SU-DHL-6 (cell line): Measurements from ENCODE around the gene SCT.

ENCODE experiments used
- H2AFZ ChIP-seq: fragments of 200-600 bp; sonication (generic); 2 replicates; pipeline ENCODE4 v1.6.1; 2014; ENCODE audit warnings: low read depth, mild to moderate bottlenecking, moderate library complexity, mixed read lengths, antibody characterized with exemption, low read length; ENCODE audit not compliant: severe bottlenecking
- H3F3A ChIP-seq: fragments of 200-600 bp; shearing (Covaris generic); 2 replicates; pipeline ENCODE4 v1.6.0; 2016; ENCODE audit warnings: antibody characterized with exemption, mild to moderate bottlenecking; ENCODE audit not compliant: insufficient read depth
- H3K27ac ChIP-seq: fragments of 200-600 bp; sonication (generic); 2 replicates; pipeline ENCODE4 v1.5.1; 2016; ENCODE audit warnings: low read depth, mild to moderate bottlenecking, low read length, moderate library complexity, mixed read lengths
- H3K27me3 ChIP-seq: fragments of 200-600 bp; sonication (generic), shearing (Covaris generic); 2 replicates; pipeline ENCODE4 v1.6.0; 2014; ENCODE audit warnings: mild to moderate bottlenecking, low read length
- H3K36me3 ChIP-seq: fragments of 200-600 bp; sonication (generic); 2 replicates; pipeline ENCODE4 v1.6.1; 2014; ENCODE audit warnings: mild to moderate bottlenecking, low read length, mixed read lengths
- H3K4me2 ChIP-seq: fragments of 300-600, 200-600 bp; shearing (Covaris generic), sonication (generic); 2 replicates; pipeline ENCODE4 v1.6.0; 2014; ENCODE audit warnings: low read length, low read depth, mild to moderate bottlenecking; ENCODE audit not compliant: poor library complexity, severe bottlenecking
- H3K4me3 ChIP-seq: fragments of 200-600 bp; sonication (generic); 2 replicates; pipeline ENCODE4 v1.5.1; 2014; ENCODE audit warnings: antibody characterized with exemption, low read length, mild to moderate bottlenecking, mixed read lengths; ENCODE audit not compliant: insufficient read depth, poor library complexity, severe bottlenecking
- H3K79me2 ChIP-seq: fragments of 200-600 bp; sonication (generic); 2 replicates; pipeline ENCODE4 v1.6.1; 2014; ENCODE audit warnings: mild to moderate bottlenecking, low read length, moderate library complexity; ENCODE audit not compliant: insufficient read depth
- H3K9ac ChIP-seq: fragments of 200-600 bp; sonication (generic); 2 replicates; pipeline ENCODE4 v1.7.0; 2014; ENCODE audit warnings: mild to moderate bottlenecking, low read length
- H3K9me2 ChIP-seq: fragments of 200-600 bp; sonication (generic); replicated peaks from 2 replicates; pipeline ENCODE4 v1.6.1; 2014; ENCODE audit warnings: low read length; ENCODE audit not compliant: insufficient read depth
- H3K9me3 ChIP-seq: fragments of 200-600 bp; sonication (generic); 2 replicates; pipeline ENCODE4 v1.6.1; 2014; ENCODE audit warnings: low read length, mixed read lengths; ENCODE audit not compliant: insufficient read depth
- H4K20me1 ChIP-seq: fragments of 200-600 bp; sonication (generic); 2 replicates; pipeline ENCODE4 v1.6.1; 2014; ENCODE audit warnings: low read depth, mild to moderate bottlenecking, antibody characterized with exemption, low read length, moderate library complexity, mixed read lengths
- CTCF ChIP-seq: fragments of 200-600 bp; sonication (generic); IDR thresholded peaks from one replicate; pipeline ENCODE4 v1.5.1; 2017; ENCODE audit warnings: antibody characterized with exemption, mild to moderate bottlenecking, low read length, moderate library complexity; ENCODE audit not compliant: insufficient read depth, poor library complexity, severe bottlenecking
- EZH2phosphoT487 ChIP-seq: fragments of 200-600 bp; sonication (generic), shearing (Covaris generic); conservative IDR thresholded peaks from 2 replicates; pipeline ENCODE4 v1.6.1; 2018; ENCODE audit warnings: mild to moderate bottlenecking, antibody characterized with exemption, low read length, moderate library complexity, mixed read lengths

Gene SCT

GRCh38 chr11:605286-606129, 21.5 kb downstream of the SCT start:
- H3K79me2 ChIP-seq, result no peaks in the 10 kb centered on the region
- peaks cover 4% of the 10 kb centered on the region; the same call in 1 of the 2 replicates for H3K36me3 ChIP-seq
- no peaks in the 10 kb centered on the region for H3K27me3 ChIP-seq
- H2AFZ ChIP-seq, result no peak overlapping the region
- no peak overlapping the region for H3K4me3 ChIP-seq
- no peak overlapping the region for H3K27ac ChIP-seq
- H3K4me2 ChIP-seq, result no peak overlapping the region
- H4K20me1 ChIP-seq, result no peaks in the 10 kb centered on the region; the same call in 1 of the 2 replicates
- no peak overlapping the region for H3K9ac ChIP-seq
- TF ChIP-seq CTCF (no peak), EZH2phosphoT487 (no peak)
- H3K9me3 ChIP-seq, result no peaks in the 10 kb centered on the region
- H3F3A ChIP-seq, result no peaks in the 10 kb centered on the region
- no peaks in the 10 kb centered on the region for H3K9me2 ChIP-seq

DNA sequence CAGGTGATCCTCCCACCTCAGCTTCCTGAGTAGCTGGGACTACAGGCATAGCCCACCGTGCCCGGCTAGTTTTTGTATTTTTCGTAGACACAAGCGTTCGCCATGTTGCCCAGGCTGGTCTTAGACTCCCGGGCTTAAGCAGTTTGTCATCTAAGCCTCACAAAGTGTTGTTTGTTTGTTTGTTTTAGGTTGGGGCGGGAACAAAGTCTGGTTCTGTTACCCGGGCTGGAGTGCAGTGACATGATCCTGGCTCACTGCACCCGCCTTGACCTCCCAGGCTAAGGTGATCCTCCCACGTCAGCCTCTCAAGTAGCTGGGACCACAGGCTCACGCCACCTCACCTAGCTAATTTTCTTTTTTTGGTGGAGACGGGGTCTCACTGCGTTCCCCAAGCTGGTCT, 23.8 kb downstream of the SCT start:
- Histone ChIP-seq H3K4me2 (no peak overlapping the region), H3K9me2 (no peaks in the 10 kb centered on the region), H3K9ac (no peak overlapping the region), H3F3A (no peaks in the 10 kb centered on the region), H3K79me2 (no peaks in the 10 kb centered on the region), H3K27me3 (no peaks in the 10 kb centered on the region), H3K9me3 (no peaks in the 10 kb centered on the region), H3K27ac (no peak overlapping the region), H4K20me1 (no peaks in the 10 kb centered on the region; the same call in 1 of the 2 replicates), H2AFZ (no peak overlapping the region), H3K36me3 (peaks cover 4% of the 10 kb centered on the region; the same call in 1 of the 2 replicates), H3K4me3 (no peak overlapping the region)
- TF ChIP-seq EZH2phosphoT487, result no peak
- TF ChIP-seq CTCF, result no peak

DNA sequence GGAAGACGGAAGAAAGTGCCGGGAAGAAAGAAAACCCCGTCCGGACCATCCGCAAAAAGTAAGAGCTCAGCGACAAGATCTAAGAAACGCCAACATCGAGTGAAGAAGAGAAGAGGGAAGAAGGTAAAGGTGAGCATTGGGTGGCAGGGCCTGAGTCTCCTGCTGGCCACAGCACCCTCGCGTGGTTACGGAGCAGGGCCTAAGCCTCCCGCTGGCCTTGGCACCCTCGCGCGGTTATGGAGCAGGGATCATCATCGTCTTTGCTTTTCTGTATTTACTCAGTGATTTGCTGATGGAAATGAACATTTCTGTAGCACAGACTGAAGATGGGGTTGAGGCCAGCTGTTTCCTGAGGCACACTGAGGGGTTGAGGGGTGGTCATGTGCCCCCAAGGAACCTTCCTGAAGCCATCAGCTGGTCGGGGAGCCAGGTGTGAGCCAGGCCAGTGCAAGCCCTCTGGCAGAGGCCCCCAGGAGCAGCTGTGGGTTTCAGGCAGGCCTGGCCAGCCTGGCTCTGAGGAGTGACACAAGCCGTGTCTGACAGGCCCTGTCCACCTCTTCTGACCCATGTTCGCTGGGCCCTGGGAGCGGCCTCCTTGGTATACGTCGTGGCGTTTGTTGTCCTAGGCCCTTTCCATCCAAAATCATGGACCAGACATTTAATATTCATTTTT, 25.3 kb downstream of the SCT start:
- no peak for TF ChIP-seq EZH2phosphoT487
- no peak for TF ChIP-seq CTCF
- H3K4me3 ChIP-seq, result no peak overlapping the region
- H3K27ac ChIP-seq, result no peak overlapping the region
- peaks cover 4% of the 10 kb centered on the region; the same call in 1 of the 2 replicates for H3K36me3 ChIP-seq
- H3F3A ChIP-seq, result no peaks in the 10 kb centered on the region
- H2AFZ ChIP-seq, result no peak overlapping the region
- H3K79me2 ChIP-seq, result no peaks in the 10 kb centered on the region
- H3K27me3 ChIP-seq, result no peaks in the 10 kb centered on the region
- no peaks in the 10 kb centered on the region; the same call in 1 of the 2 replicates for H4K20me1 ChIP-seq
- H3K9me2 ChIP-seq, result no peaks in the 10 kb centered on the region
- no peaks in the 10 kb centered on the region for H3K9me3 ChIP-seq
- no peak overlapping the region for H3K4me2 ChIP-seq
- H3K9ac ChIP-seq, result no peak overlapping the region
